GM12873 (cell line): ENCODE measurements around the gene HOXB2.

ENCODE experiments used
- CTCF ChIP-seq: IDR thresholded peaks from 2 replicates; pipeline ENCODE4 v1.5.1; 2012; ENCODE audit warnings: low read depth, mild to moderate bottlenecking, moderate library complexity, low read length, control low read depth; ENCODE audit not compliant: insufficient read depth; ENCODE audit errors: missing control alignments

The HOXB2 gene

GRCh38 chr17:48553190-48553547 is 8.3 kb upstream of the HOXB2 start:
- TF ChIP-seq CTCF: no peak

DNA sequence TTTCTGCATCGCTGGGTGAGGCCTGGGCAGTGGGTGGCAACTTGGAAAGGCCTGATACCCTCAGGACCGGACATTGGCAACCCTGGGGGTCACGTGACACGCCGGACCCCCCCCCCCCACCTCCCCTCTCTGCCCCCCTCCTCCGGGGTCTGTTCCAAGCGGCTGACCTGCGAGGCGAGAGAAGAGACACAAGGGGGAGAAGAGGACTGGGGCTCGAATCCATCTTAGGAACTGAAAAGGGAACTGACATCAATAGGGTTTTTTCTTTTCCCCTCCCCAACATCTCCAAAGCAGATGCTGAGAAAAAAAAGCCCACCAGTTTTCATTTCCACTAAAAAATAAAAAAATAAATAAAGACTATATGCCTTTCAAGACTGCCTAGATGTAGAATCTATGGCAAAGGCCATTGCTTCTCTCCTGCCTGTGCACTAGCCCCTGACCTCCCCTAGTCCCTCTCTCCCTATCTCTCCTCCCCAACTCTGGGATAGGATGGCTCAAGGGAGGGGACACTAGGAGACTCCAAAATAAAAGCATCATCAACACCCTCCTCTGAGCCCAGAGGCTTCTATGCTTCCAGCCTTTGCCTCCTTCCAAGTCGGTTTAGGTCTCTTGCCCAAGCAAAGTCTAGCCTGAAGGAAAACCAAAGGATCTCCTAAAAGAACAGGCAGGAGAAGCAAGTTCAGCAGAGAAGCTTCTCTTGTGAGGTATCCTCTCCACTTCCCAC is 7.7 kb upstream of the HOXB2 start:
- no peak for TF ChIP-seq CTCF

- no peak for TF ChIP-seq CTCF
These were observed 6.9 kb upstream of the HOXB2 start for GRCh38 chr17:48551596-48552465.

GRCh38 chr17:48551214-48551555 is 6.3 kb upstream of the HOXB2 start:
- TF ChIP-seq CTCF: no peak

DNA sequence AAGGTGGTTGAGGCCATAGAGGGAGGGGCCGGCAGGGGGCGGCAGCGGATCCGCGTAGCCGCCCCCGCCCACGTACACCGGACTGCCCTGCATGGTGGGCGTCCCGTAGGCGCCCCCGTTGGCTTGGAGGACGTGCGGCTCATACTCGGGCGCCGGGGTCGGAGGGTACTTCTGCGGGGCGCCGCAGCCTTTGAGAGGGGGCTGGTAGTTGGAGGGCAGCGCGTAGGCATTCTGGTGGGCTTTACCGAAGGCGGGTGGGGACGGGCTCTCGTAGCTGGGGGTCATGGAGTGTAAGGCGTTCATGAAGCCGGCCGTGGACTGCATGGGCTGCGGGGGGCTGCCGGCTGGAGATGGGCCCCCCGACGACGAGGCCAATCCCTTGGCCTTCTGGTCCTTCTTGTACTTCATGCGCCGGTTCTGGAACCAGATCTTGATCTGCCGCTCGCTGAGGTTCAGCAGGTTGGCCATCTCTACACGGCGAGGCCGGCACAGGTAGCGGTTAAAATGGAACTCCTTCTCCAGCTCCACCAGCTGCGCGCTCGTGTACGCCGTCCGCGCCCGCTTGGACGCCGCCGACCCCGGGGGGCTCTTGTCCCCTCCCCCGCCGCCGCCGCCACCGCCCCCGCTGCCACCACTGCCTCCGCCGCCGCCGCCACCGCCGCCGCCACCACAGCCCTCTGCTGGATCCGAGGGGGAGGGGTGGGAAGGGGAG is 5.7 kb upstream of the HOXB2 start:
- TF ChIP-seq CTCF: no peak

- TF ChIP-seq CTCF: no peak
These were observed 5.1 kb upstream of the HOXB2 start for GRCh38 chr17:48549914-48550501.

GRCh38 chr17:48549281-48549630 is 4.3 kb upstream of the HOXB2 start:
- TF ChIP-seq CTCF: no peak
